Vagina (tissue), 2 donors: ENCODE data around the gene NFIX.

Source experiments
- CTCF ChIP-seq, 3 experiments: fragments of 450-650 bp in 2 of 3; fragments of 200-600 bp in 1 of 3; sonication (generic) in 1 of 3; IDR thresholded peaks; one replicate each; pipeline ENCODE4 v1.5.1; 2017 to 2019; ENCODE audit warnings: antibody characterized with exemption in 3 of 3, mild to moderate bottlenecking in 2 of 3, moderate library complexity in 2 of 3
- POLR2A ChIP-seq, 2 donors: fragments of 450-650 bp; IDR thresholded peaks; one replicate each; pipeline ENCODE4 v1.6.1; 2017; ENCODE audit warnings: antibody characterized with exemption in 2 of 2, mild to moderate bottlenecking in 2 of 2, moderate library complexity in 2 of 2
- POLR2AphosphoS5 ChIP-seq, 2 donors: sonication (generic); formaldehyde crosslinking; IDR thresholded peaks; one replicate each; pipeline ENCODE4 v1.9.0; 2017; ENCODE audit warnings: antibody characterized with exemption in 2 of 2, mild to moderate bottlenecking in 2 of 2, low read depth in 1 of 2; ENCODE audit not compliant: insufficient read depth in 1 of 2

DNA sequence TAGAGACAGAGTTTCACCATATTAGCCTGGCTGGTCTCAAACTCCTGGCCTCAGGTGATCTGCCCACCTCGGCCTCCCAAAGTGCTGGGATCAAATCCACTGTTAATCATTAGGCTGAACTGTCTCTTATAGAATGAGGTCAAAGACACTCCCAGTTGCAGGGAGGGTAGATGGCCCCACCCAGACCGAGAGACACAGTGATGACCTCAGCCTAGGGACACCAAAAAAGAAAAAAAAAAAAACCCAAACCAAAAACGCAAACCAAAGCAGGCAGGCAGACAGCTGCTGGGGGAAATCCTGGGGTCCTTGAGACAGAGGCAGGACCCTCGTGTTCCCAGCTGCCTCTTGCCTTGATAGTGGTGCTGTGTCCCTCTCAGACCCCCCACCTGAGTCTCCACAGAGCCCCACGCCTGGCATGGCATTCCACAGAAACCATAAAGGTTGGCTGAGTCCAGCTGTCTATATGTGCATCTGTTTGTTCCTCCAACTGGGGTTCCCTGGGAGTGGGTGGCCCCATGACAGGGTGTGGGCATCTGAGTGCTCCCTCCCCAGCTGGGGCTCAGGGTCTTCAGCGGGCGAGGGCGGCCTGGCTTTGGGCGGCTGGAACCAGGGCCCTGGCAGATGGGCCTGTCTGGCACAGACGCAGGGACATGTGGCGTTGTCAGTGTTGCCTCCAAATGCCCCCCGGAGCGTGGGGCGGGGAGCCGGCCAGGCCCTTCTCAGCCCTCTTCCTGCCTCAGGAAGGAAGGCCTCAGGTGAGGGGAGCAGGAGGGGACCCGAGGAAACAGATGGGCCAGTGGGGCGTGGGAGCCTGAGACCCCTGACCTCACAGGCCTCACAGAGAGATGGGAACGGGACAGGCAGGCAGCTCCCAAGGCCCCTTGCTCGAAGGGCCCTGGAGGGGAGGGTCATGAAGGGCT, 20.7 kb upstream of the NFIX start:
- TF ChIP-seq POLR2A (IDR thresholded peaks at IDR 0.05) (no peak), CTCF (IDR thresholded peaks at IDR 0.05) (no peak), POLR2AphosphoS5 (IDR thresholded peaks at IDR 0.05; ENCODE audit: insufficient read depth in 1 of 2, low read depth in 1 of 2) (no peak)
